Esophagus muscularis mucosa (tissue), 4 donors: ENCODE measurements around the gene SLC25A12. TPM values are rescaled to one million over a fixed set of nuclear protein-coding genes. Genes with fewer than 3 reads are reported as not detected.
A peak's percentile ranks its signal among the peaks of the same experiment; 100 is the strongest.

Experiments used
- DNase-seq: peaks from one replicate; pipeline ENCODE4 v3.0.0-alpha.2; 2017; ENCODE audit errors: extremely low spot score
- H3K27ac ChIP-seq, 4 donors: fragments of 200-600 bp; sonication (generic); replicated peaks in 1 of 4; 1 replicate in 3 of 4; 2 replicates in 1 of 4; pipeline ENCODE4 v1.5.1; 2016 to 2019; ENCODE audit warnings: mild to moderate bottlenecking in 1 of 4
- H3K27me3 ChIP-seq, 4 donors: fragments of 200-600 bp; sonication (generic); one replicate each; pipeline versions ENCODE4 v1.5.1 to v1.6.0; 2016 to 2019
- H3K36me3 ChIP-seq, 4 donors: fragments of 200-600 bp; sonication (generic); one replicate each; pipeline ENCODE4 v1.5.1; 2016 to 2019
- H3K4me1 ChIP-seq, 4 donors: fragments of 200-600 bp; sonication (generic); one replicate each; pipeline ENCODE4 v1.5.1; 2016 to 2019
- H3K4me3 ChIP-seq, 4 donors: fragments of 200-600 bp; sonication (generic); 1 replicate in 2 of 4; 2 replicates in 2 of 4; pipeline ENCODE4 v1.5.1; 2016 to 2019; ENCODE audit warnings: mild to moderate bottlenecking in 4 of 4, moderate library complexity in 1 of 4
- H3K9me3 ChIP-seq, 4 donors: fragments of 200-600 bp; sonication (generic); 1 replicate in 3 of 4; 2 replicates in 1 of 4; pipeline ENCODE4 v1.5.1; 2016 to 2019
- EP300 ChIP-seq: sonication (generic); formaldehyde crosslinking; IDR thresholded peaks from one replicate; pipeline ENCODE4 v1.6.1; 2017; ENCODE audit warnings: antibody characterized with exemption
- POLR2A ChIP-seq: fragments of 450-650 bp; IDR thresholded peaks from one replicate; pipeline ENCODE4 v1.6.1; 2017; ENCODE audit warnings: antibody characterized with exemption, moderate library complexity, mild to moderate bottlenecking, low read depth
- POLR2AphosphoS5 ChIP-seq, 2 donors: sonication (generic); formaldehyde crosslinking; IDR thresholded peaks; one replicate each; pipeline ENCODE4 v1.6.1; 2017; ENCODE audit warnings: antibody characterized with exemption in 2 of 2
- WGBS: methylation state at CpG from one replicate; pipeline ENCODE4 v1.1.5; 2018; 5-methylcytosine and 5-hydroxymethylcytosine counted together
- intact Hi-C: fragments of 100-400 bp; cut with DNase I; formaldehyde crosslinking; loops from one replicate; pipeline ENCODE4 v1.15.1; 2023
- total RNA-seq, 4 donors: library from RNA; depleted of rRNA; stranded (reverse); fragments of >200 nt; gene quantifications; one replicate each; pipeline versions ENCODE4 v1.1.0 to v1.2.1, GENCODE V29; 2016
- TF ChIP-seq, protein P1 (sequence below), 3 experiments: fragments of 200-600 bp in 2 of 3; fragments of 450-650 bp in 1 of 3; sonication (generic) in 2 of 3; IDR thresholded peaks; one replicate each; pipeline ENCODE4 v1.5.1; 2017 to 2019; ENCODE audit warnings: antibody characterized with exemption in 3 of 3, mild to moderate bottlenecking in 2 of 3, moderate library complexity in 1 of 3

Gene SLC25A12
- total RNA-seq, 4 donors from 2014 or later = 52.2 to 68.9 (median 63.6) TPM

DNA sequence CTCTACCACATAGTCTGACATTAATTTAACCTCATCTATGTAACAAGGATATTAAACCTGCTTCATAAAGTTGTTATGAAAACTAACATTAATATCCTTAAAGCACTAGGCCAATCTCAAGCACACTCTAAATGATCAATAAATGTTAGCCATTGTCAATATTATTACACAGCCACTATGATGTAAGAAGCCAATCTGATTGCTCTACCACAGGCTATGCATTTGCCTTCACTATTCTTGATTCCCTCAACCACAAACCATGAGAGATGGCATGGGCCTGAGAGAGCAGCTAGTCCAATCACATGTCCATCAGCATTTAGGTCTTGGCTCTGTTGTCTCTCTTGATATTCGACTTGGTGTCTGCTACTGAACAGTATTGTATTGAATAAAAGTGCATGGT lies 4.2 kb downstream of the SLC25A12 start:
- peaks cover 0 to 8% (median 3%) of the 10 kb centered on the region in 4 donors for H3K36me3 ChIP-seq
- TF ChIP-seq EP300 (no peak), POLR2AphosphoS5 (IDR thresholded peaks at IDR 0.05) (no peak), POLR2A (no peak)
- TF ChIP-seq, protein P1, sequence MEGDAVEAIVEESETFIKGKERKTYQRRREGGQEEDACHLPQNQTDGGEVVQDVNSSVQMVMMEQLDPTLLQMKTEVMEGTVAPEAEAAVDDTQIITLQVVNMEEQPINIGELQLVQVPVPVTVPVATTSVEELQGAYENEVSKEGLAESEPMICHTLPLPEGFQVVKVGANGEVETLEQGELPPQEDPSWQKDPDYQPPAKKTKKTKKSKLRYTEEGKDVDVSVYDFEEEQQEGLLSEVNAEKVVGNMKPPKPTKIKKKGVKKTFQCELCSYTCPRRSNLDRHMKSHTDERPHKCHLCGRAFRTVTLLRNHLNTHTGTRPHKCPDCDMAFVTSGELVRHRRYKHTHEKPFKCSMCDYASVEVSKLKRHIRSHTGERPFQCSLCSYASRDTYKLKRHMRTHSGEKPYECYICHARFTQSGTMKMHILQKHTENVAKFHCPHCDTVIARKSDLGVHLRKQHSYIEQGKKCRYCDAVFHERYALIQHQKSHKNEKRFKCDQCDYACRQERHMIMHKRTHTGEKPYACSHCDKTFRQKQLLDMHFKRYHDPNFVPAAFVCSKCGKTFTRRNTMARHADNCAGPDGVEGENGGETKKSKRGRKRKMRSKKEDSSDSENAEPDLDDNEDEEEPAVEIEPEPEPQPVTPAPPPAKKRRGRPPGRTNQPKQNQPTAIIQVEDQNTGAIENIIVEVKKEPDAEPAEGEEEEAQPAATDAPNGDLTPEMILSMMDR (IDR thresholded peaks at IDR 0.05) = no peak
- no peak for DNase-seq
- peaks cover 3 to 42% (median 42%) of the 10 kb centered on the region in 4 donors for H3K4me1 ChIP-seq
- H3K4me3 ChIP-seq = no peak overlapping the region
- H3K27me3 ChIP-seq = no peaks in the 10 kb centered on the region
- 62% methylated on average over 1 of the region's 1 CpG for WGBS
- no peak overlapping the region for H3K27ac ChIP-seq
- H3K9me3 ChIP-seq = no peaks in the 10 kb centered on the region
- intact Hi-C loops = no loop called here

- no peak for DNase-seq
- Histone ChIP-seq H3K9me3 (no peaks in the 10 kb centered on the region), H3K27me3 (no peaks in the 10 kb centered on the region), H3K4me3 (no peak overlapping the region), H3K4me1 (peaks cover 0 to 40% (median 37%) of the 10 kb centered on the region in 4 donors), H3K27ac (no peak overlapping the region), H3K36me3 (peaks cover 0 to 8% (median 3%) of the 10 kb centered on the region in 4 donors)
- intact Hi-C loops = no loop called here
- TF ChIP-seq EP300 (no peak), POLR2A (no peak)
- 98% methylated on average over 2 of the region's 2 CpGs for WGBS
Measured at GRCh38 chr2:171889333-171889732, 4.7 kb downstream of the SLC25A12 start.

DNA sequence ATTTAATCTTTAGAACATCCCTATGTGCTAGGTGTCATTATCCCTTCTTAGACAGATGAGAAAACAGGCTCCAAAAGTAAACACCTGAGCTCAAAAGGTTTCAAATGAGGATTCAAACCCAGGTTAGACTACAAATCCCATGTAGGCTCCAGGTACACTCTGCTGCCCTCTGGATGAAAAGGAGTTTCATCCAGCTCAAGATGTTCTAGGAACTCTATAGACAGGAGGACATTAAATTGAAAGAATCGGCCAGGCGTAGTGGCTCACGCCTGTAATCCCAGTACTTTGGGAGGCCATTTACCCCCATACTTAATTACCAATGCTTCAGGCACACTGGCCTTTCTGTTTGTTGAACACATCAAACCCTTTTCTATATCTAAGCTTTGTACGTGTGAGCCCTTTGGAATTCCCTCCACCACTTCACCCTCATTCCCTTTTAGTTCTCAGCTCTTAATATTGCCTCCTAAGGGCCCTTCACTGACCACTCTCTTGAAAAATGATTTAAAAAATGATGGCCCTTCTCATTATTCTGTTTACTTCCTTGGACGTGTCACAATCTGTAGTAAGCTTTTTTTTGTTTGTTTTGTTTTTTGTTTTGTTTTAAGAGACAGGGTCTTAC lies 10.7 kb downstream of the SLC25A12 start:
- no peak for DNase-seq
- H3K27me3 ChIP-seq = no peaks in the 10 kb centered on the region
- TF ChIP-seq POLR2A (no peak), POLR2AphosphoS5 (IDR thresholded peaks at IDR 0.05) (no peak), EP300 (no peak)
- TF ChIP-seq, protein P1 (IDR thresholded peaks at IDR 0.05) = no peak
- H3K36me3 ChIP-seq = peaks cover 0 to 3% (median 0%) of the 10 kb centered on the region in 4 donors
- H3K27ac ChIP-seq = peak overlapping the region; percentile 73 to 81 (median 78)
- peaks cover 13 to 43% (median 35%) of the 10 kb centered on the region in 4 donors for H3K4me1 ChIP-seq
- 88% methylated on average over 5 of the region's 5 CpGs for WGBS
- intact Hi-C loops = loop anchor here (5.0 kb wide), 1 partner anchor 39 kb away; the partner anchor contains the start of gene HAT1
- no peak overlapping the region for H3K4me3 ChIP-seq
- H3K9me3 ChIP-seq = no peaks in the 10 kb centered on the region

DNA sequence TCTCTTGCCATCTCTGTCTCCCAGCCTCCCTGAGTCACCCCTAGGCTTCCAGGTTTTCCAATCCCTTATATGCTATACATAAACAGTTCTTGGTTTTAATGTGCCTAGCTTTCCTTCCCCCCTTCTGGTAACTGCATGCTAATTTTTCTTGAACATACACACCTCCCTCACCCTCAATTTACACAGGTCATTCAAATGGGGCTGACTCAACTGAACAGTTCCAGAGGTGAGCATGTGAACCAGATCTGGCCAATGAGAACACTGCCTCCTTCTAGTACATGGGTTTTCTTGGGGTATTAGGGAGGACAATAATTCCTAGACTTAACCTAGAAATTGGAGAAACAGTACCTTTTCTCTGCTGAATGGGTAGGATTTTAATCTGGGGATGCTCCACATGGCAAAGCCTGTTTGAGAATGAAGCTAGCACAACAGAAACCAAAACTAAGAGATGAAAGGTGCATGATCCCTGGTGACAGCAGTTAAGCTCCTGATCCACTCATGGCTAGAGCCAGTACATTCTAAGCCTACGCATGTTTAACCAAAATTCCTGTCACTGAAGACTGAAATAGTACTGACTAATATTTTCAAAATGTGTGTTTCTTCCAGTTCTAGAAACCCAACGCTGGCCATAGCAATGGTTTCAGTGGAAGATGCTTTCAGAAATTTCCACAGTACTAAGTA lies 11.8 kb downstream of the SLC25A12 start:
- intact Hi-C loops = loop anchor here (5.0 kb wide), 1 partner anchor 40 kb away; the partner anchor contains the start of gene HAT1
- H3K4me1 ChIP-seq = peaks cover 20 to 54% (median 43%) of the 10 kb centered on the region in 4 donors
- no peaks in the 10 kb centered on the region for H3K36me3 ChIP-seq
- TF ChIP-seq, protein P1 (IDR thresholded peaks at IDR 0.05) = no peak
- no peak for TF ChIP-seq POLR2A
- peak; percentile 25 to 47 for TF ChIP-seq POLR2AphosphoS5 (IDR thresholded peaks at IDR 0.05)
- peak; percentile 32 for TF ChIP-seq EP300
- no peak for DNase-seq
- no peaks in the 10 kb centered on the region for H3K9me3 ChIP-seq
- no peak overlapping the region for H3K4me3 ChIP-seq
- H3K27ac ChIP-seq = peak overlapping the region; percentile 73 to 81 (median 78)
- no peaks in the 10 kb centered on the region for H3K27me3 ChIP-seq
- 71% methylated on average over 2 of the region's 2 CpGs for WGBS

- Histone ChIP-seq H3K27ac (peak overlapping the region; percentile 73 to 81 (median 78)), H3K4me1 (peaks cover 26 to 69% (median 55%) of the 10 kb centered on the region in 4 donors), H3K9me3 (no peaks in the 10 kb centered on the region), H3K4me3 (no peak overlapping the region), H3K27me3 (no peaks in the 10 kb centered on the region), H3K36me3 (no peaks in the 10 kb centered on the region)
- intact Hi-C loops = loop anchor here (5.0 kb wide), 1 partner anchor 42 kb away; the partner anchor contains the start of gene HAT1
- TF ChIP-seq, protein P1 (IDR thresholded peaks at IDR 0.05) = no peak
- 90% methylated on average over 3 of the region's 3 CpGs for WGBS
- DNase-seq = no peak
Measured at GRCh38 chr2:171880774-171881173, 13.3 kb downstream of the SLC25A12 start.
